HL-60 (cell line): ENCODE results near the gene PRRX2.

Source experiments
- DNase-seq, 2 experiments: peaks; one replicate each; pipeline ENCODE4 v3.0.0-alpha.2; 2010 to 2020; ENCODE audit warnings: low read depth in 1 of 2, low spot score in 1 of 2
- H3K27ac ChIP-seq: fragments of 250-450 bp; sonication (Bioruptor Pico); replicated peaks from 2 replicates; pipeline ENCODE4 v1.5.1; 2020; ENCODE audit warnings: mild to moderate bottlenecking, moderate library complexity
- H3K27me3 ChIP-seq: fragments of 250-450 bp; sonication (Bioruptor Pico); 2 replicates; pipeline ENCODE4 v1.5.1; 2021; ENCODE audit warnings: mild to moderate bottlenecking, moderate library complexity; ENCODE audit not compliant: insufficient read depth, poor library complexity, severe bottlenecking
- H3K4me3 ChIP-seq: replicated peaks from 2 replicates; pipeline ENCODE4 v1.5.1; 2011; ENCODE audit warnings: mild to moderate bottlenecking, control low read depth, low read length; ENCODE audit not compliant: insufficient read depth
- GABPA ChIP-seq: IDR thresholded peaks from 2 replicates; pipeline ENCODE4 v1.6.1; 2012; ENCODE audit warnings: low read depth
- POLR2AphosphoS5 ChIP-seq: IDR thresholded peaks from 2 replicates; pipeline ENCODE4 v1.6.1; 2012; ENCODE audit warnings: low read depth
- SPI1 ChIP-seq: IDR thresholded peaks from 2 replicates; pipeline ENCODE4 v1.6.1; 2012; ENCODE audit warnings: low read depth, mild to moderate bottlenecking, borderline replicate concordance
- TF ChIP-seq, protein P1 (sequence below): IDR thresholded peaks from one replicate; pipeline ENCODE4 v1.5.1; 2011; ENCODE audit warnings: low read length, control low read depth, inconsistent platforms; ENCODE audit not compliant: insufficient read depth
- TF ChIP-seq, protein P2 (sequence below): IDR thresholded peaks from 2 replicates; pipeline ENCODE4 v1.6.1; 2012; ENCODE audit warnings: low read depth; ENCODE audit not compliant: insufficient replicate concordance

PRRX2 gene

DNA sequence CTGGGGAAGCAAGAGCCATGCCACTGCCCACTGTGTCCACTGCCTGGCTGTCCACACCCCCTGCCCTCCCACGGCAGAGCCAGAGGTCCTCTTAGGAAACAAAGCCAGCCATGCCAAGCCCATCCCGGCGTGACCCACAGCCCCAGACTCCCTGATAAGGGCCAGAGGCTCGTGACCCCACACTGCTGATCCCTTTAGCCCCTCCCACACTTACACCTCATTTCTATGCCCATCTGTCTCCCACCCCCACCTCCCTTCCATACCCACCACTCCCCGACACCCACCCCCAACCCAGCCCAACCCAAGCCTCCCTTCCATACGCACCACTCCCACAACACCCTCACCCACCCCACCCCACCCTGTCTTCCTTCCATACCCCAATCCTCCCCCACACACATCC lies 70.1 kb downstream of the PRRX2 start:
- Histone ChIP-seq H3K27me3 (no peaks in the 10 kb centered on the region), H3K27ac (no peak overlapping the region), H3K4me3 (no peak overlapping the region)
- no peak for DNase-seq
- TF ChIP-seq POLR2AphosphoS5 (no peak), SPI1 (no peak)
- TF ChIP-seq, protein P1, sequence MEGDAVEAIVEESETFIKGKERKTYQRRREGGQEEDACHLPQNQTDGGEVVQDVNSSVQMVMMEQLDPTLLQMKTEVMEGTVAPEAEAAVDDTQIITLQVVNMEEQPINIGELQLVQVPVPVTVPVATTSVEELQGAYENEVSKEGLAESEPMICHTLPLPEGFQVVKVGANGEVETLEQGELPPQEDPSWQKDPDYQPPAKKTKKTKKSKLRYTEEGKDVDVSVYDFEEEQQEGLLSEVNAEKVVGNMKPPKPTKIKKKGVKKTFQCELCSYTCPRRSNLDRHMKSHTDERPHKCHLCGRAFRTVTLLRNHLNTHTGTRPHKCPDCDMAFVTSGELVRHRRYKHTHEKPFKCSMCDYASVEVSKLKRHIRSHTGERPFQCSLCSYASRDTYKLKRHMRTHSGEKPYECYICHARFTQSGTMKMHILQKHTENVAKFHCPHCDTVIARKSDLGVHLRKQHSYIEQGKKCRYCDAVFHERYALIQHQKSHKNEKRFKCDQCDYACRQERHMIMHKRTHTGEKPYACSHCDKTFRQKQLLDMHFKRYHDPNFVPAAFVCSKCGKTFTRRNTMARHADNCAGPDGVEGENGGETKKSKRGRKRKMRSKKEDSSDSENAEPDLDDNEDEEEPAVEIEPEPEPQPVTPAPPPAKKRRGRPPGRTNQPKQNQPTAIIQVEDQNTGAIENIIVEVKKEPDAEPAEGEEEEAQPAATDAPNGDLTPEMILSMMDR, result no peak
- TF ChIP-seq, protein P2, sequence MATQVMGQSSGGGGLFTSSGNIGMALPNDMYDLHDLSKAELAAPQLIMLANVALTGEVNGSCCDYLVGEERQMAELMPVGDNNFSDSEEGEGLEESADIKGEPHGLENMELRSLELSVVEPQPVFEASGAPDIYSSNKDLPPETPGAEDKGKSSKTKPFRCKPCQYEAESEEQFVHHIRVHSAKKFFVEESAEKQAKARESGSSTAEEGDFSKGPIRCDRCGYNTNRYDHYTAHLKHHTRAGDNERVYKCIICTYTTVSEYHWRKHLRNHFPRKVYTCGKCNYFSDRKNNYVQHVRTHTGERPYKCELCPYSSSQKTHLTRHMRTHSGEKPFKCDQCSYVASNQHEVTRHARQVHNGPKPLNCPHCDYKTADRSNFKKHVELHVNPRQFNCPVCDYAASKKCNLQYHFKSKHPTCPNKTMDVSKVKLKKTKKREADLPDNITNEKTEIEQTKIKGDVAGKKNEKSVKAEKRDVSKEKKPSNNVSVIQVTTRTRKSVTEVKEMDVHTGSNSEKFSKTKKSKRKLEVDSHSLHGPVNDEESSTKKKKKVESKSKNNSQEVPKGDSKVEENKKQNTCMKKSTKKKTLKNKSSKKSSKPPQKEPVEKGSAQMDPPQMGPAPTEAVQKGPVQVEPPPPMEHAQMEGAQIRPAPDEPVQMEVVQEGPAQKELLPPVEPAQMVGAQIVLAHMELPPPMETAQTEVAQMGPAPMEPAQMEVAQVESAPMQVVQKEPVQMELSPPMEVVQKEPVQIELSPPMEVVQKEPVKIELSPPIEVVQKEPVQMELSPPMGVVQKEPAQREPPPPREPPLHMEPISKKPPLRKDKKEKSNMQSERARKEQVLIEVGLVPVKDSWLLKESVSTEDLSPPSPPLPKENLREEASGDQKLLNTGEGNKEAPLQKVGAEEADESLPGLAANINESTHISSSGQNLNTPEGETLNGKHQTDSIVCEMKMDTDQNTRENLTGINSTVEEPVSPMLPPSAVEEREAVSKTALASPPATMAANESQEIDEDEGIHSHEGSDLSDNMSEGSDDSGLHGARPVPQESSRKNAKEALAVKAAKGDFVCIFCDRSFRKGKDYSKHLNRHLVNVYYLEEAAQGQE, result no peak

DNA sequence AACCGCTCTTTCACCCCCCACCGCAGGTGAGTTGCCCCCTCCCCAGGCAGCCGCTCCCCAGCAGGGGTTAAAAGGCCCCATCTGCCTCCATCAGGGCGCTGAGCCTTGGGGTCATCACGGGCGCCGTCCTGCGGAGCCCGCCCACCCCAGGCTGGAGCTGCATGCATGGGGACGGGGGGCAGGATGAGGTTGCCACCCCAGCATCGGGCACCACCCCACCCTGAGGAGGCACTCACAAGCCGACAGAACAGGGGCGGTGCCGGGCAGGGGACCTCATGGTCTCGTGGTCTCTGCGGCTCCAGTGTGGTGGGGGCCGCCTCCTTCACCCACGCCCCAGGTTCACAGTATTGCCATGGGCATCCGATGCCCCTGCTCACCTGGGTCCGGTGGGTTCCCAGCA lies 70.9 kb downstream of the PRRX2 start:
- no peak for DNase-seq
- Histone ChIP-seq H3K27ac (no peak overlapping the region), H3K4me3 (no peak overlapping the region), H3K27me3 (no peaks in the 10 kb centered on the region)
- TF ChIP-seq SPI1 (no peak), POLR2AphosphoS5 (no peak), GABPA (no peak)
- TF ChIP-seq, protein P1, result no peak
- TF ChIP-seq, protein P2, result no peak

DNA sequence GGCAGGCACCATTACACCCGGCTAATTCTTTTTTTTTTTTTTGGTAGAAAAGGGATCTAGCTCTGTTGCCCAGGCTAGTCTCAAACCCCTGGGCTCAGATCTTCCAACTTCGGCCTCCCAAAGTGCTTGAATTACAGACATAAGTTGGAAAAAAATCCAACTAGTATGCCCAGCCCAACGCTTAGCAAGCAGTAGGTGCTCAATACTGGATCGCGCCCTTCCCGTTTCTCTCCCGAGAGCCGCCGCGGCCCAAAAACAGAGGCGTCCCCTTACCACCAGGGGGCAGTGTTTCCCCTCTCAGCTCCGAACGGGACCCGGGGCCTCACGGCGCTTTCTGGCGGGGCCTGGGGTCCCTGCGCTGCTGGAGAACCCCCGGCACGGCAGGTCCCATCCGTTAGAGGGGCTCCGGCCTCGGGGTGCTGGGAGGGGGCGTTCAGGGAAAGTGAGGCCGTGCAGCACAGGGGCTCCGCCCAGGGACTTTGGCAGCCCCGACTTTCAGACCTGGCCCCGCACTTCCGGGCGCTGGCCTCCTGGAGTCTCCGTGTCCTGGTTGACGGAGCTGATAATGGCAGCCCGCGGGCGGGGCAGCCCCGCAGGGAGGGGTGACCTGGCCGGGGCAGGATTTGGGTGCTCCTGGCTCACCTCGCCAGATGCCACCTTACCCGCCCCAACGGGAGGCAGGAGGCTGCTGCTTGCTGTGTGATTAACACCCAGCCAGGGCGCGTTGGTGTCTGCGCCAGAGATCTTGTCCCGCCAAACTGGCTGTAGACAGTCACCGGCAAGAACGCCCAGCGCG lies 72.2 kb downstream of the PRRX2 start:
- Histone ChIP-seq H3K4me3 (peak overlapping the region; percentile 50), H3K27me3 (no peaks in the 10 kb centered on the region), H3K27ac (peak overlapping the region; percentile 73)
- TF ChIP-seq POLR2AphosphoS5 (no peak; the same call in 1 of the 2 replicates), SPI1 (peak; percentile 56; the same call in 1 of the 2 replicates), GABPA (no peak)
- TF ChIP-seq, protein P1, result peak; percentile 62
- peak; percentile 50 to 84 for DNase-seq

DNA sequence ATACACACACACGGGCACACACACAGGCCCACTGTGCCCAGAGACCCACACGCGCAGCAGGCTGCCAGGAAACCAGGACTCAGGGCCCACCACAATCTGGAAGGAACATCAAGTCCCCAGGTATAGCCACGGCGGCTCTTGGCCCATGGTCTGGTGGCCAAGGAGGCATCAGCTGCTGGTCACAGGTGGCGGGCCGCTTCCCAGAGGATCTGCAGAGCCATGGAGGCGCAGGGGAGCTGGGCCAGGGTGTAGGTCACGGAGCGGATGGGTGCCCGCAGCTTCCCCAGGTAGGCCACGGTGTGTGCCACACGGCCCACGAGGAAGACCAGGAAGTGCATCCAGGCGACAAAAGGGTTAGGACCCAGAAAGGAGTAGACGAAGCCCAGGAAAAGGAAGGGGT lies 74.0 kb downstream of the PRRX2 start:
- Histone ChIP-seq H3K27ac (no peak overlapping the region), H3K4me3 (no peak overlapping the region), H3K27me3 (no peaks in the 10 kb centered on the region)
- no peak for DNase-seq
- no peak for TF ChIP-seq POLR2AphosphoS5
- TF ChIP-seq, protein P1, result no peak
- TF ChIP-seq GABPA, result no peak
- no peak for TF ChIP-seq SPI1
- TF ChIP-seq, protein P2, result no peak
